ENCODE measurements around the gene TRIM67. TPM values are rescaled to one million over a fixed set of nuclear protein-coding genes. Genes with fewer than 3 reads are reported as not detected.

The TRIM67 gene
- total RNA-seq, 1 donor from 2014 or later: not detected

- TF ChIP-seq CTCF (IDR thresholded peaks at IDR 0.05; ENCODE audit: insufficient read depth, low read length, severe bottlenecking): peak; percentile 23
- H3K27me3 ChIP-seq (ENCODE audit: control insufficient read depth, insufficient read depth, low read length): no peaks in the 10 kb centered on the region
- peak; percentile 23 for FAIRE-seq
- H3K36me3 ChIP-seq (ENCODE audit: control insufficient read depth, insufficient read depth, low read length): no peaks in the 10 kb centered on the region
- peak; percentile 18 for DNase-seq (ENCODE audit: low read depth)
- no peak overlapping the region for H3K4me3 ChIP-seq (ENCODE audit: low read depth, low read length)
Observed at GRCh38 chr1:231206856-231207255, 45.0 kb downstream of the TRIM67 start.

- FAIRE-seq: no peak
- DNase-seq (ENCODE audit: low read depth): no peak
- no peak for TF ChIP-seq CTCF (IDR thresholded peaks at IDR 0.05; ENCODE audit: insufficient read depth, low read length, severe bottlenecking)
- no peaks in the 10 kb centered on the region for H3K36me3 ChIP-seq (ENCODE audit: control insufficient read depth, insufficient read depth, low read length)
- no peak overlapping the region for H3K4me3 ChIP-seq (ENCODE audit: low read depth, low read length)
- H3K27me3 ChIP-seq (ENCODE audit: control insufficient read depth, insufficient read depth, low read length): no peaks in the 10 kb centered on the region
Observed at GRCh38 chr1:231207437-231207836, 45.6 kb downstream of the TRIM67 start.

- DNase-seq (ENCODE audit: low read depth): no peak
- no peak for FAIRE-seq
- Histone ChIP-seq H3K4me3 (ENCODE audit: low read depth, low read length) (no peak overlapping the region), H3K27me3 (ENCODE audit: control insufficient read depth, insufficient read depth, low read length) (no peaks in the 10 kb centered on the region), H3K36me3 (ENCODE audit: control insufficient read depth, insufficient read depth, low read length) (no peaks in the 10 kb centered on the region)
- no peak for TF ChIP-seq CTCF (IDR thresholded peaks at IDR 0.05; ENCODE audit: insufficient read depth, low read length, severe bottlenecking)
Observed at GRCh38 chr1:231208980-231209379, 47.1 kb downstream of the TRIM67 start.

- no peaks in the 10 kb centered on the region for H3K27me3 ChIP-seq (ENCODE audit: control insufficient read depth, insufficient read depth, low read length)
- DNase-seq (ENCODE audit: low read depth) (no peak), FAIRE-seq (no peak)
- TF ChIP-seq CTCF (IDR thresholded peaks at IDR 0.05; ENCODE audit: insufficient read depth, low read length, severe bottlenecking): no peak
- H3K36me3 ChIP-seq (ENCODE audit: control insufficient read depth, insufficient read depth, low read length): no peaks in the 10 kb centered on the region
- no peak overlapping the region for H3K4me3 ChIP-seq (ENCODE audit: low read depth, low read length)
Observed at GRCh38 chr1:231209531-231209930, 47.7 kb downstream of the TRIM67 start.

GRCh38 chr1:231210126-231210525, 48.3 kb downstream of the TRIM67 start:
- DNase-seq (ENCODE audit: low read depth) (no peak), FAIRE-seq (no peak)
- no peak for TF ChIP-seq CTCF (IDR thresholded peaks at IDR 0.05; ENCODE audit: insufficient read depth, low read length, severe bottlenecking)
- Histone ChIP-seq H3K4me3 (ENCODE audit: low read depth, low read length) (no peak overlapping the region), H3K36me3 (ENCODE audit: control insufficient read depth, insufficient read depth, low read length) (no peaks in the 10 kb centered on the region), H3K27me3 (ENCODE audit: control insufficient read depth, insufficient read depth, low read length) (no peaks in the 10 kb centered on the region)

Data from bronchial epithelial cell (primary cell).